DOHH2 (cell line): Measurements from ENCODE around the gene RUNDC3A.

Experiments used
- H3F3A ChIP-seq: fragments of 200-600 bp; sonication (generic), shearing (Covaris generic); 2 replicates; pipeline ENCODE4 v1.6.0; 2016; ENCODE audit warnings: antibody characterized with exemption, mild to moderate bottlenecking; ENCODE audit not compliant: control insufficient read depth, insufficient read depth
- H3K27ac ChIP-seq: fragments of 200-600 bp; sonication (generic); 2 replicates; pipeline ENCODE4 v1.5.1; 2014; ENCODE audit warnings: low read depth, mild to moderate bottlenecking, low read length, moderate library complexity
- H3K27me3 ChIP-seq: fragments of 200-600 bp; sonication (generic); 2 replicates; pipeline ENCODE4 v1.6.1; 2014; ENCODE audit warnings: mild to moderate bottlenecking, low read length, mixed read lengths; ENCODE audit not compliant: control insufficient read depth
- H3K36me3 ChIP-seq: fragments of 200-600 bp; sonication (generic); 2 replicates; pipeline ENCODE4 v1.6.1; 2014; ENCODE audit warnings: mild to moderate bottlenecking, low read length, moderate library complexity, mixed read lengths; ENCODE audit not compliant: control insufficient read depth
- H3K4me1 ChIP-seq: fragments of 200-600 bp; sonication (generic); 2 replicates; pipeline ENCODE4 v1.6.1; 2014; ENCODE audit warnings: mild to moderate bottlenecking, low read length, mixed read lengths; ENCODE audit not compliant: control insufficient read depth
- H3K4me2 ChIP-seq: fragments of 200-600 bp; sonication (generic); 2 replicates; pipeline ENCODE4 v1.6.0; 2014; ENCODE audit warnings: mild to moderate bottlenecking, low read length, moderate library complexity
- H3K4me3 ChIP-seq: fragments of 200-600 bp; sonication (generic); 2 replicates; pipeline ENCODE4 v1.5.1; 2014; ENCODE audit warnings: mild to moderate bottlenecking, low read length, mixed read lengths
- H3K79me2 ChIP-seq: fragments of 200-600 bp; sonication (generic); 2 replicates; pipeline ENCODE4 v1.6.1; 2014; ENCODE audit warnings: mild to moderate bottlenecking, low read length, mixed read lengths; ENCODE audit not compliant: control insufficient read depth
- H3K9me2 ChIP-seq: fragments of 200-600 bp; sonication (generic); replicated peaks from 2 replicates; pipeline ENCODE4 v1.6.1; 2014; ENCODE audit warnings: mild to moderate bottlenecking, low read length, mixed read lengths; ENCODE audit not compliant: control insufficient read depth
- H3K9me3 ChIP-seq: fragments of 200-600 bp; sonication (generic); 2 replicates; pipeline ENCODE4 v1.6.1; 2014; ENCODE audit warnings: antibody characterized with exemption, low read length, mixed read lengths; ENCODE audit not compliant: control insufficient read depth, insufficient read depth
- H4K20me1 ChIP-seq: fragments of 200-600 bp; sonication (generic); 2 replicates; pipeline ENCODE4 v1.6.0; 2014; ENCODE audit warnings: low read depth, mild to moderate bottlenecking, antibody characterized with exemption, low read length, moderate library complexity; ENCODE audit not compliant: control insufficient read depth, insufficient read depth
- CTCF ChIP-seq: fragments of 200-600 bp; sonication (generic); IDR thresholded peaks from one replicate; pipeline ENCODE4 v1.5.1; 2014; ENCODE audit warnings: antibody characterized with exemption, mild to moderate bottlenecking, low read depth, low read length; ENCODE audit not compliant: poor library complexity, severe bottlenecking
- EZH2phosphoT487 ChIP-seq: fragments of 200-600 bp; sonication (generic); IDR thresholded peaks from 2 replicates; pipeline ENCODE4 v1.6.1; 2017; ENCODE audit warnings: borderline replicate concordance, mild to moderate bottlenecking, antibody characterized with exemption, low read length, moderate library complexity, mixed read lengths

Gene RUNDC3A

GRCh38 chr17:44280392-44280937 is 27.9 kb upstream of the RUNDC3A start:
- no peaks in the 10 kb centered on the region for H3K36me3 ChIP-seq
- TF ChIP-seq CTCF (no peak), EZH2phosphoT487 (no peak)
- no peak overlapping the region for H3K4me3 ChIP-seq
- no peak overlapping the region for H3K27ac ChIP-seq
- no peaks in the 10 kb centered on the region for H3K9me2 ChIP-seq
- H4K20me1 ChIP-seq, result no peaks in the 10 kb centered on the region
- H3F3A ChIP-seq, result peaks cover 3% of the 10 kb centered on the region; the same call in 1 of the 2 replicates
- no peaks in the 10 kb centered on the region for H3K9me3 ChIP-seq
- peaks cover 13% of the 10 kb centered on the region for H3K4me1 ChIP-seq
- no peaks in the 10 kb centered on the region for H3K79me2 ChIP-seq
- H3K27me3 ChIP-seq, result peaks cover 25% of the 10 kb centered on the region; the same call in 1 of the 2 replicates
- peak overlapping the region; percentile 27; the same call in 1 of the 2 replicates for H3K4me2 ChIP-seq

GRCh38 chr17:44281570-44281969 is 26.8 kb upstream of the RUNDC3A start:
- Histone ChIP-seq H3K27me3 (peaks cover 25% of the 10 kb centered on the region; the same call in 1 of the 2 replicates), H4K20me1 (no peaks in the 10 kb centered on the region), H3K27ac (no peak overlapping the region), H3K4me3 (no peak overlapping the region), H3F3A (peaks cover 3% of the 10 kb centered on the region; the same call in 1 of the 2 replicates), H3K79me2 (no peaks in the 10 kb centered on the region), H3K4me1 (peaks cover 13% of the 10 kb centered on the region), H3K36me3 (no peaks in the 10 kb centered on the region), H3K9me3 (no peaks in the 10 kb centered on the region), H3K9me2 (no peaks in the 10 kb centered on the region), H3K4me2 (no peak overlapping the region)
- no peak for TF ChIP-seq EZH2phosphoT487
- no peak for TF ChIP-seq CTCF

- no peak overlapping the region for H3K27ac ChIP-seq
Measured at GRCh38 chr17:44282264-44282663, 26.1 kb upstream of the RUNDC3A start.

More at GRCh38 chr17:44282264-44282663, 26.1 kb upstream of the RUNDC3A start:
- Histone ChIP-seq H4K20me1 (no peaks in the 10 kb centered on the region), H3K79me2 (no peaks in the 10 kb centered on the region), H3K4me3 (no peak overlapping the region), H3K36me3 (no peaks in the 10 kb centered on the region), H3K27me3 (peaks cover 23% of the 10 kb centered on the region; the same call in 1 of the 2 replicates), H3K4me1 (peaks cover 13% of the 10 kb centered on the region), H3K9me2 (no peaks in the 10 kb centered on the region), H3K9me3 (no peaks in the 10 kb centered on the region), H3K4me2 (no peak overlapping the region), H3F3A (peaks cover 3% of the 10 kb centered on the region; the same call in 1 of the 2 replicates)
- TF ChIP-seq CTCF, result no peak
- no peak for TF ChIP-seq EZH2phosphoT487
